ENCODE measurements around the gene SYN1. TPM values are rescaled to one million over a fixed set of nuclear protein-coding genes. Genes with fewer than 3 reads are reported as not detected.

SYN1 gene
- total RNA-seq, 1 donor from 2014 or later = 2.2 TPM

DNA sequence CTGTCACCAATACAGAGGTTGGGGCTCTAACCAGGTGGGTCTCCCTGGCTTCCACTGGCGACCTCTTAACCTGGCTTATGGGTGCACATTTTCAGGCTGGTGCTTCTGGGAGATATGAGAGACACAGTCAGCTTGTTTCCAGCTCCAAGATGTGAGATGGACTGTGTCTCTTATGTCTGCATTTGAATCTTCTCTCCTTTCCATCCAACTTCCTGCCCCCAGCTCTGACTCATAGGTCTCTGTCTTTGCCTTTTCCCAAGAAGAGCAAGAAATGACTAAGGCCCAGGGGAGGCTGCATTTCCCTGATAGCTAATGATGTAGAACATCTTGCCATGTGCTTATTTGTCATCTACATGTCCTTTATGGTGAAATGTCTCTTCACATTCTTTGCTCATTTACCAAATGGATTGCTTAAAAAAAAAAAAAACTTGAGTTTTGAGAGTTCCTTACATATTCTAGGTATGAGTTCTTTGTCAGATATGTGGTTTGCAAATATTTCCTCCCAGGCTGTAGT is 42.5 kb upstream of the SYN1 start:
- H3K4me3 ChIP-seq (ENCODE audit: insufficient read depth, low read depth, low read length) = no peak overlapping the region
- H4K20me1 ChIP-seq (ENCODE audit: insufficient read depth, low read length) = no peaks in the 10 kb centered on the region
- peak; percentile 86 for FAIRE-seq
- peak overlapping the region; percentile 62 for H3K4me2 ChIP-seq (ENCODE audit: low read length)
- H3K27me3 ChIP-seq (ENCODE audit: insufficient read depth, low read length) = no peaks in the 10 kb centered on the region
- H3K9me3 ChIP-seq (ENCODE audit: insufficient read depth, low read depth, low read length) = no peaks in the 10 kb centered on the region
- H3K4me3 Mint-ChIP-seq (ENCODE audit: unreplicated experiment) = no peak overlapping the region
- peaks cover 9% of the 10 kb centered on the region for H3K79me2 ChIP-seq (ENCODE audit: insufficient read depth, low read length)
- peak overlapping the region; percentile 44 for H3K9ac ChIP-seq (ENCODE audit: low read length)
- peaks cover under 1% of the 10 kb centered on the region for H3K9me3 Mint-ChIP-seq (ENCODE audit: unreplicated experiment)
- H3K36me3 ChIP-seq (ENCODE audit: insufficient read depth, low read length) = no peaks in the 10 kb centered on the region
- TF ChIP-seq EZH2 (IDR thresholded peaks at IDR 0.05; ENCODE audit: insufficient read depth, low read length) = no peak
- TF ChIP-seq, protein P1, sequence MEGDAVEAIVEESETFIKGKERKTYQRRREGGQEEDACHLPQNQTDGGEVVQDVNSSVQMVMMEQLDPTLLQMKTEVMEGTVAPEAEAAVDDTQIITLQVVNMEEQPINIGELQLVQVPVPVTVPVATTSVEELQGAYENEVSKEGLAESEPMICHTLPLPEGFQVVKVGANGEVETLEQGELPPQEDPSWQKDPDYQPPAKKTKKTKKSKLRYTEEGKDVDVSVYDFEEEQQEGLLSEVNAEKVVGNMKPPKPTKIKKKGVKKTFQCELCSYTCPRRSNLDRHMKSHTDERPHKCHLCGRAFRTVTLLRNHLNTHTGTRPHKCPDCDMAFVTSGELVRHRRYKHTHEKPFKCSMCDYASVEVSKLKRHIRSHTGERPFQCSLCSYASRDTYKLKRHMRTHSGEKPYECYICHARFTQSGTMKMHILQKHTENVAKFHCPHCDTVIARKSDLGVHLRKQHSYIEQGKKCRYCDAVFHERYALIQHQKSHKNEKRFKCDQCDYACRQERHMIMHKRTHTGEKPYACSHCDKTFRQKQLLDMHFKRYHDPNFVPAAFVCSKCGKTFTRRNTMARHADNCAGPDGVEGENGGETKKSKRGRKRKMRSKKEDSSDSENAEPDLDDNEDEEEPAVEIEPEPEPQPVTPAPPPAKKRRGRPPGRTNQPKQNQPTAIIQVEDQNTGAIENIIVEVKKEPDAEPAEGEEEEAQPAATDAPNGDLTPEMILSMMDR (IDR thresholded peaks at IDR 0.05; ENCODE audit: insufficient read depth, low read depth, low read length) = no peak
- no peaks in the 10 kb centered on the region for H3K36me3 Mint-ChIP-seq (ENCODE audit: low read depth, unreplicated experiment)
- H3K27me3 Mint-ChIP-seq (ENCODE audit: low read depth, unreplicated experiment) = no peaks in the 10 kb centered on the region
- H3K27ac Mint-ChIP-seq (ENCODE audit: unreplicated experiment) = peak overlapping the region; percentile 90
- H3K4me1 Mint-ChIP-seq (ENCODE audit: low read depth, unreplicated experiment) = peaks cover 14% of the 10 kb centered on the region
- peak; percentile 85 for DNase-seq (ENCODE audit: low read depth)
- H3K27ac ChIP-seq (ENCODE audit: low read depth, low read length) = peak overlapping the region; percentile 75
- H3K4me1 ChIP-seq (ENCODE audit: insufficient read depth, low read length) = no peaks in the 10 kb centered on the region
- no peak overlapping the region for H2AFZ ChIP-seq (ENCODE audit: low read depth, low read length)

DNA sequence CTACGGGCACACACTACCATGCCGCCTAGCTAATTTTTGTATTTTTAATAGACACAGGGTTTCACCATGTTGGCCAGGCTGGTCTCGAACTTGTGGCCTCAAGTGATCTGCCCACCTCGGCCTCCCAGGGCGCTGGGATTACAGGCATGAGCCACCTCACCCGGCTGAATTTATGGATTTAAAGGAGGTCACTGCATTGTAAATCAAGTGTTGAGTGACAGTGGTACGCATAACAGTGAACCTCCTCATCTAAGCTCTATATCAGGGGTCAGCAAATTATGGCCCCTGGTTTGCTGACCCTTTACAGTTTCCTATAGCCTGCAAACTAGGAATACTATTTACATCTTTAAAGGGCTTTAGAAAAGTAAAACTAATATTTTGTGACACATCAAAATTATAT is 41.9 kb upstream of the SYN1 start:
- H3K4me3 ChIP-seq (ENCODE audit: insufficient read depth, low read depth, low read length) = no peak overlapping the region
- FAIRE-seq (no peak), DNase-seq (ENCODE audit: low read depth) (no peak)
- H3K27ac ChIP-seq (ENCODE audit: low read depth, low read length) = peak overlapping the region; percentile 75
- H4K20me1 ChIP-seq (ENCODE audit: insufficient read depth, low read length) = no peaks in the 10 kb centered on the region
- no peak overlapping the region for H3K4me3 Mint-ChIP-seq (ENCODE audit: unreplicated experiment)
- H3K4me1 Mint-ChIP-seq (ENCODE audit: low read depth, unreplicated experiment) = peaks cover 14% of the 10 kb centered on the region
- H3K4me1 ChIP-seq (ENCODE audit: insufficient read depth, low read length) = no peaks in the 10 kb centered on the region
- H3K9me3 ChIP-seq (ENCODE audit: insufficient read depth, low read depth, low read length) = no peaks in the 10 kb centered on the region
- no peaks in the 10 kb centered on the region for H3K9me3 Mint-ChIP-seq (ENCODE audit: unreplicated experiment)
- peaks cover 3% of the 10 kb centered on the region for H3K36me3 Mint-ChIP-seq (ENCODE audit: low read depth, unreplicated experiment)
- no peaks in the 10 kb centered on the region for H3K27me3 ChIP-seq (ENCODE audit: insufficient read depth, low read length)
- H3K27me3 Mint-ChIP-seq (ENCODE audit: low read depth, unreplicated experiment) = no peaks in the 10 kb centered on the region
- peaks cover 9% of the 10 kb centered on the region for H3K79me2 ChIP-seq (ENCODE audit: insufficient read depth, low read length)
- TF ChIP-seq, protein P1 (IDR thresholded peaks at IDR 0.05; ENCODE audit: insufficient read depth, low read depth, low read length) = no peak
- TF ChIP-seq EZH2 (IDR thresholded peaks at IDR 0.05; ENCODE audit: insufficient read depth, low read length) = no peak
- no peak overlapping the region for H2AFZ ChIP-seq (ENCODE audit: low read depth, low read length)
- H3K4me2 ChIP-seq (ENCODE audit: low read length) = no peak overlapping the region
- peak overlapping the region; percentile 90 for H3K27ac Mint-ChIP-seq (ENCODE audit: unreplicated experiment)
- no peak overlapping the region for H3K9ac ChIP-seq (ENCODE audit: low read length)
- H3K36me3 ChIP-seq (ENCODE audit: insufficient read depth, low read length) = peaks cover 5% of the 10 kb centered on the region

DNA sequence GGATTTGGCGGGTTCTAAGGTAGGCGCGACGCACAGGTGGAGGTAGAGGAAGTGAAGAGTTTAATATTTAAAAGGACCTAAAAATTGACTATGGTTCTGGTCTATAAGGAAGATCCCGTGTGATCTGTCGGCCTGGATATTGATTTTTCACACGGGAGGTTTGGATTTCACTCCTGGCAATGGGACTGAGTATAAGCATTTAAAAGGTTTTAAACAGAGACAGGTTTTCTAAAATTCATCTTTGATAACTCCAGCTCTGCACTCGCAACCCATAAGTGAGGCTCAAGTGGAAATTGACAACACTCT is 39.7 kb upstream of the SYN1 start:
- peaks cover 9% of the 10 kb centered on the region for H3K79me2 ChIP-seq (ENCODE audit: insufficient read depth, low read length)
- peak overlapping the region; percentile 79 for H3K4me3 ChIP-seq (ENCODE audit: insufficient read depth, low read depth, low read length)
- peak overlapping the region; percentile 86 for H3K4me2 ChIP-seq (ENCODE audit: low read length)
- no peaks in the 10 kb centered on the region for H3K9me3 ChIP-seq (ENCODE audit: insufficient read depth, low read depth, low read length)
- Mint-ChIP-seq H3K9me3 (ENCODE audit: unreplicated experiment) (no peaks in the 10 kb centered on the region), H3K27ac (ENCODE audit: unreplicated experiment) (peak overlapping the region; percentile 98), H3K4me1 (ENCODE audit: low read depth, unreplicated experiment) (peaks cover 10% of the 10 kb centered on the region), H3K36me3 (ENCODE audit: low read depth, unreplicated experiment) (peaks cover 5% of the 10 kb centered on the region), H3K27me3 (ENCODE audit: low read depth, unreplicated experiment) (no peaks in the 10 kb centered on the region), H3K4me3 (ENCODE audit: unreplicated experiment) (peak overlapping the region; percentile 83)
- no peaks in the 10 kb centered on the region for H3K27me3 ChIP-seq (ENCODE audit: insufficient read depth, low read length)
- peak overlapping the region; percentile 95 for H3K9ac ChIP-seq (ENCODE audit: low read length)
- no peaks in the 10 kb centered on the region for H4K20me1 ChIP-seq (ENCODE audit: insufficient read depth, low read length)
- H3K27ac ChIP-seq (ENCODE audit: low read depth, low read length) = peak overlapping the region; percentile 97
- H3K36me3 ChIP-seq (ENCODE audit: insufficient read depth, low read length) = peaks cover 5% of the 10 kb centered on the region
- FAIRE-seq (no peak), DNase-seq (ENCODE audit: low read depth) (no peak)
- H3K4me1 ChIP-seq (ENCODE audit: insufficient read depth, low read length) = no peaks in the 10 kb centered on the region
- peak overlapping the region; percentile 76 for H2AFZ ChIP-seq (ENCODE audit: low read depth, low read length)
- TF ChIP-seq, protein P1 (IDR thresholded peaks at IDR 0.05; ENCODE audit: insufficient read depth, low read depth, low read length) = no peak
- TF ChIP-seq EZH2 (IDR thresholded peaks at IDR 0.05; ENCODE audit: insufficient read depth, low read length) = no peak
